8988T (cell line): ENCODE measurements around the gene CAPN3.

Experiments used
- DNase-seq: peaks from one replicate; pipeline ENCODE4 v3.0.0; 2011

Gene CAPN3

GRCh38 chr15:42401544-42402454, 42.5 kb downstream of the CAPN3 start:
- DNase-seq: no peak

GRCh38 chr15:42402455-42403205, 43.3 kb downstream of the CAPN3 start:
- no peak for DNase-seq

GRCh38 chr15:42403389-42403788, 44.1 kb downstream of the CAPN3 start:
- DNase-seq: no peak

GRCh38 chr15:42404461-42405235, 45.3 kb downstream of the CAPN3 start:
- DNase-seq: no peak

- DNase-seq: no peak
These were observed 46.7 kb downstream of the CAPN3 start for GRCh38 chr15:42405863-42406482.

- no peak for DNase-seq
These were observed 48.9 kb downstream of the CAPN3 start for GRCh38 chr15:42408178-42408577.

- DNase-seq: no peak
These were observed 49.7 kb downstream of the CAPN3 start for GRCh38 chr15:42409011-42409410.

GRCh38 chr15:42411884-42412283, 52.6 kb downstream of the CAPN3 start:
- no peak for DNase-seq

- no peak for DNase-seq
These were observed 54.6 kb downstream of the CAPN3 start for GRCh38 chr15:42413920-42414319.

GRCh38 chr15:42419369-42419768, 60.1 kb downstream of the CAPN3 start:
- DNase-seq: no peak

- DNase-seq: no peak
These were observed 62.1 kb downstream of the CAPN3 start for GRCh38 chr15:42421376-42421775.

GRCh38 chr15:42427429-42428223, 68.3 kb downstream of the CAPN3 start:
- DNase-seq: no peak

GRCh38 chr15:42444415-42445063, 85.2 kb downstream of the CAPN3 start:
- no peak for DNase-seq

- no peak for DNase-seq
These were observed 86.2 kb downstream of the CAPN3 start for GRCh38 chr15:42445551-42445950.

GRCh38 chr15:42447599-42447998, 88.3 kb downstream of the CAPN3 start:
- DNase-seq: no peak

- no peak for DNase-seq
These were observed 89.0 kb downstream of the CAPN3 start for GRCh38 chr15:42448281-42448680.

GRCh38 chr15:42449770-42450424, 90.6 kb downstream of the CAPN3 start:
- no peak for DNase-seq

- DNase-seq: no peak
These were observed 91.1 kb downstream of the CAPN3 start for GRCh38 chr15:42450425-42450790.

GRCh38 chr15:42453826-42454225, 94.5 kb downstream of the CAPN3 start:
- DNase-seq: no peak

- DNase-seq: no peak
These were observed 97.2 kb downstream of the CAPN3 start for GRCh38 chr15:42456531-42456930.

GRCh38 chr15:42456971-42457370, 97.7 kb downstream of the CAPN3 start:
- DNase-seq: no peak
